ENCODE measurements around the gene RAD51B. TPM values are rescaled to one million over a fixed set of nuclear protein-coding genes. Genes with fewer than 3 reads are reported as not detected.

RAD51B gene
- total and polyA plus RNA-seq, 7 donors = 2.4 to 24.4 (median 7.1) TPM

- WGBS, 2 donors = 40 to 68% methylated on average over 6 of the region's 6 CpGs
- Histone ChIP-seq H3K4me1 (peaks cover 0 to 62% (median 42%) of the 10 kb centered on the region in 4 donors), H3K27me3 (no peaks in the 10 kb centered on the region), H3K9me3 (no peaks in the 10 kb centered on the region), H3K4me3 (no peak overlapping the region), H3K27ac (peak overlapping the region; percentile 68 to 80 (median 74)), H3K36me3 (no peaks in the 10 kb centered on the region)
- intact Hi-C loops (cut with DNase I) = no loop called here
- TF ChIP-seq CTCF (IDR thresholded peaks at IDR 0.05) (no peak), POLR2A (IDR thresholded peaks at IDR 0.05) (no peak), EP300 (IDR thresholded peaks at IDR 0.05) (no peak), POLR2AphosphoS5 (IDR thresholded peaks at IDR 0.05) (no peak)
- DNase-seq = no peak
Observed at GRCh38 chr14:68364792-68365192, 545.2 kb downstream of the RAD51B start.

GRCh38 chr14:68365228-68365627 lies 545.6 kb downstream of the RAD51B start:
- whole genome bisulfite sequencing, 2 donors = 81 to 86% methylated on average over 3 of the region's 3 CpGs
- Histone ChIP-seq H3K4me3 (no peak overlapping the region), H3K27ac (peak overlapping the region; percentile 68 to 80 (median 74)), H3K9me3 (no peaks in the 10 kb centered on the region), H3K36me3 (no peaks in the 10 kb centered on the region), H3K4me1 (peaks cover 0 to 57% (median 40%) of the 10 kb centered on the region in 4 donors), H3K27me3 (no peaks in the 10 kb centered on the region)
- intact Hi-C loops (cut with DNase I) = no loop called here
- TF ChIP-seq CTCF (IDR thresholded peaks at IDR 0.05) (no peak), POLR2A (IDR thresholded peaks at IDR 0.05) (no peak), EP300 (IDR thresholded peaks at IDR 0.05) (no peak), POLR2AphosphoS5 (IDR thresholded peaks at IDR 0.05) (no peak)
- no peak for DNase-seq

GRCh38 chr14:68366656-68367055 lies 547.1 kb downstream of the RAD51B start:
- H3K4me1 ChIP-seq = peaks cover 0 to 51% (median 35%) of the 10 kb centered on the region in 4 donors
- H3K27me3 ChIP-seq = no peaks in the 10 kb centered on the region
- intact Hi-C loops (cut with DNase I) = no loop called here
- 87 to 91% methylated on average over 2 of the region's 2 CpGs for WGBS, 2 donors
- DNase-seq = no peak
- H3K9me3 ChIP-seq = no peaks in the 10 kb centered on the region
- TF ChIP-seq EP300 (IDR thresholded peaks at IDR 0.05) = no peak
- TF ChIP-seq POLR2AphosphoS5 (IDR thresholded peaks at IDR 0.05) = no peak
- TF ChIP-seq CTCF (IDR thresholded peaks at IDR 0.05) = no peak
- TF ChIP-seq POLR2A (IDR thresholded peaks at IDR 0.05) = no peak
- no peaks in the 10 kb centered on the region for H3K36me3 ChIP-seq
- peak overlapping the region in 2 of 4 donors; percentile 55 to 73 for H3K27ac ChIP-seq
- no peak overlapping the region for H3K4me3 ChIP-seq

GRCh38 chr14:68367536-68367935 lies 548.0 kb downstream of the RAD51B start:
- TF ChIP-seq CTCF (IDR thresholded peaks at IDR 0.05) = no peak
- DNase-seq = no peak
- no peaks in the 10 kb centered on the region for H3K36me3 ChIP-seq
- WGBS, 2 donors = 69 to 91% methylated on average over 5 of the region's 5 CpGs
- H3K27ac ChIP-seq = peak overlapping the region in 3 of 4 donors; percentile 52 to 73 (median 55)
- H3K9me3 ChIP-seq = no peaks in the 10 kb centered on the region
- no peaks in the 10 kb centered on the region for H3K27me3 ChIP-seq
- intact Hi-C loops (cut with DNase I) = no loop called here
- no peak overlapping the region for H3K4me3 ChIP-seq
- peaks cover 0 to 51% (median 35%) of the 10 kb centered on the region in 4 donors for H3K4me1 ChIP-seq

GRCh38 chr14:68368850-68369249 lies 549.3 kb downstream of the RAD51B start:
- peak overlapping the region in 2 of 4 donors; percentile 1 to 55 for H3K27ac ChIP-seq

More at GRCh38 chr14:68368850-68369249, 549.3 kb downstream of the RAD51B start:
- TF ChIP-seq CTCF (IDR thresholded peaks at IDR 0.05) (no peak), EP300 (IDR thresholded peaks at IDR 0.05) (no peak), POLR2A (IDR thresholded peaks at IDR 0.05) (no peak), POLR2AphosphoS5 (IDR thresholded peaks at IDR 0.05) (no peak)
- no peak overlapping the region for H3K4me3 ChIP-seq
- peaks cover 0 to 44% (median 33%) of the 10 kb centered on the region in 4 donors for H3K4me1 ChIP-seq
- H3K27me3 ChIP-seq = no peaks in the 10 kb centered on the region
- no peaks in the 10 kb centered on the region for H3K9me3 ChIP-seq
- no peak for DNase-seq
- WGBS, 2 donors = 57 to 90% methylated on average over 3 of the region's 3 CpGs
- intact Hi-C loops (cut with DNase I) = no loop called here
- no peaks in the 10 kb centered on the region for H3K36me3 ChIP-seq
